ENCODE measurements around the gene CD93.

Gene CD93

GRCh38 chr20:23105193-23105592, 19.1 kb upstream of the CD93 start:
- Histone ChIP-seq H3K27me3 (ENCODE audit: insufficient read depth, low read length, poor library complexity, severe bottlenecking) (no peaks in the 10 kb centered on the region), H3K4me1 (ENCODE audit: insufficient read depth, low read length, poor library complexity, severe bottlenecking) (peaks cover 18% of the 10 kb centered on the region), H3K4me3 (ENCODE audit: low read length, poor library complexity, severe bottlenecking) (no peak overlapping the region), H3K9me2 (replicated peaks; ENCODE audit: low read depth, low read length) (no peaks in the 10 kb centered on the region), H3K9ac (ENCODE audit: low read depth, low read length, poor library complexity, severe bottlenecking) (no peak overlapping the region), H3F3A (ENCODE audit: low read depth) (no peaks in the 10 kb centered on the region), H3K4me2 (ENCODE audit: low read depth, low read length, poor library complexity, severe bottlenecking) (no peak overlapping the region), H3K36me3 (ENCODE audit: insufficient read depth, low read length) (no peaks in the 10 kb centered on the region), H3K79me2 (ENCODE audit: insufficient read depth, low read length) (no peaks in the 10 kb centered on the region), H4K20me1 (ENCODE audit: insufficient read depth, low read length, poor library complexity, severe bottlenecking) (no peaks in the 10 kb centered on the region), H3K9me3 (ENCODE audit: insufficient read depth, low read depth, low read length) (no peaks in the 10 kb centered on the region), H2AFZ (ENCODE audit: low read length) (no peak overlapping the region)
- TF ChIP-seq EZH2phosphoT487 (IDR thresholded peaks at IDR 0.05; ENCODE audit: borderline replicate concordance), result no peak
- no peak for TF ChIP-seq CTCF (conservative IDR thresholded peaks at IDR 0.05; ENCODE audit: low read length)

- no peaks in the 10 kb centered on the region for H4K20me1 ChIP-seq (ENCODE audit: insufficient read depth, low read length, poor library complexity, severe bottlenecking)
- H3F3A ChIP-seq (ENCODE audit: low read depth), result no peaks in the 10 kb centered on the region
- TF ChIP-seq EZH2phosphoT487 (IDR thresholded peaks at IDR 0.05; ENCODE audit: borderline replicate concordance) (no peak), CTCF (conservative IDR thresholded peaks at IDR 0.05; ENCODE audit: low read length) (no peak)
- no peak overlapping the region for H3K4me3 ChIP-seq (ENCODE audit: low read length, poor library complexity, severe bottlenecking)
- H3K36me3 ChIP-seq (ENCODE audit: insufficient read depth, low read length), result no peaks in the 10 kb centered on the region
- H2AFZ ChIP-seq (ENCODE audit: low read length), result no peak overlapping the region
- no peak overlapping the region for H3K9ac ChIP-seq (ENCODE audit: low read depth, low read length, poor library complexity, severe bottlenecking)
- H3K4me2 ChIP-seq (ENCODE audit: low read depth, low read length, poor library complexity, severe bottlenecking), result no peak overlapping the region
- H3K79me2 ChIP-seq (ENCODE audit: insufficient read depth, low read length), result no peaks in the 10 kb centered on the region
- H3K9me3 ChIP-seq (ENCODE audit: insufficient read depth, low read depth, low read length), result no peaks in the 10 kb centered on the region
- H3K27me3 ChIP-seq (ENCODE audit: insufficient read depth, low read length, poor library complexity, severe bottlenecking), result no peaks in the 10 kb centered on the region
- H3K9me2 ChIP-seq (replicated peaks; ENCODE audit: low read depth, low read length), result no peaks in the 10 kb centered on the region
- peaks cover 18% of the 10 kb centered on the region for H3K4me1 ChIP-seq (ENCODE audit: insufficient read depth, low read length, poor library complexity, severe bottlenecking)
These were observed 17.3 kb upstream of the CD93 start for GRCh38 chr20:23103284-23104018.

- Histone ChIP-seq H3K9me2 (replicated peaks; ENCODE audit: low read depth, low read length) (no peaks in the 10 kb centered on the region), H3K4me3 (ENCODE audit: low read length, poor library complexity, severe bottlenecking) (no peak overlapping the region), H3K27me3 (ENCODE audit: insufficient read depth, low read length, poor library complexity, severe bottlenecking) (no peaks in the 10 kb centered on the region), H4K20me1 (ENCODE audit: insufficient read depth, low read length, poor library complexity, severe bottlenecking) (no peaks in the 10 kb centered on the region), H3K79me2 (ENCODE audit: insufficient read depth, low read length) (no peaks in the 10 kb centered on the region), H2AFZ (ENCODE audit: low read length) (peak overlapping the region; percentile 55), H3K9me3 (ENCODE audit: insufficient read depth, low read depth, low read length) (no peaks in the 10 kb centered on the region), H3F3A (ENCODE audit: low read depth) (no peaks in the 10 kb centered on the region), H3K4me2 (ENCODE audit: low read depth, low read length, poor library complexity, severe bottlenecking) (no peak overlapping the region), H3K36me3 (ENCODE audit: insufficient read depth, low read length) (no peaks in the 10 kb centered on the region), H3K4me1 (ENCODE audit: insufficient read depth, low read length, poor library complexity, severe bottlenecking) (peaks cover 18% of the 10 kb centered on the region), H3K9ac (ENCODE audit: low read depth, low read length, poor library complexity, severe bottlenecking) (peak overlapping the region; percentile 4)
- TF ChIP-seq CTCF (conservative IDR thresholded peaks at IDR 0.05; ENCODE audit: low read length), result no peak
- no peak for TF ChIP-seq EZH2phosphoT487 (IDR thresholded peaks at IDR 0.05; ENCODE audit: borderline replicate concordance)
These were observed 15.7 kb upstream of the CD93 start for GRCh38 chr20:23101696-23102406.

Data from Loucy (cell line).